Mesenchymal stem cell (in vitro differentiated cells and primary cell): ENCODE data around the gene ABCB7. TPM values are rescaled to one million over a fixed set of nuclear protein-coding genes. Genes with fewer than 3 reads are reported as not detected.

ENCODE experiments used
- small RNA-seq: library from polyadenylated mRNA; stranded (forward); fragments of <200 nt; extraction: miRNeasy Mini kit (QIAGEN cat#:217004); gene quantifications from one replicate; pipeline ENCODE3, GENCODE V24; 2013; ENCODE audit warnings: low read depth

Gene ABCB7

Small RNAs within 50 kb of the gene (small RNA-seq; reads per million reads assigned to genes)
- gene BUD31P2 (not detected), gene RNU6-562P (not detected)
